ENCODE data around the gene ARHGAP28.

- TF ChIP-seq TAF1 (IDR thresholded peaks at IDR 0.05; ENCODE audit: borderline replicate concordance, low read depth, low read length) (no peak), CUX1 (IDR thresholded peaks at IDR 0.05; ENCODE audit: insufficient replicate concordance, low read depth, low read length) (no peak), HSF1 (IDR thresholded peaks at IDR 0.05; ENCODE audit: low read depth, low read length) (no peak), EZH2 (IDR thresholded peaks at IDR 0.05; ENCODE audit: borderline replicate concordance, control insufficient read depth, low read depth, low read length) (no peak), POLR2AphosphoS5 (IDR thresholded peaks at IDR 0.05; ENCODE audit: low read length) (no peak)
Measured at GRCh38 chr18:6865251-6865650, 135.7 kb downstream of the ARHGAP28 start.
